ENCODE measurements around the gene DGCR2. TPM values are rescaled to one million over a fixed set of nuclear protein-coding genes. Genes with fewer than 3 reads are reported as not detected.
A peak's percentile ranks its signal among the peaks of the same experiment; 100 is the strongest.

The DGCR2 gene
- total RNA-seq, 1 donor = 43.4 TPM

- H3K27ac ChIP-seq (ENCODE audit: low read depth, low read length) = no peak overlapping the region
- no peak overlapping the region for H2AFZ ChIP-seq (ENCODE audit: low read length)
- no peak overlapping the region for H3K4me2 ChIP-seq (ENCODE audit: insufficient read depth, low read length)
- no peaks in the 10 kb centered on the region for H3K36me3 ChIP-seq (ENCODE audit: insufficient read depth, low read length)
- no peaks in the 10 kb centered on the region for H3K4me1 ChIP-seq (ENCODE audit: insufficient read depth, low read length)
- no peaks in the 10 kb centered on the region for H3K79me2 ChIP-seq (ENCODE audit: insufficient read depth, low read length)
- DNase-seq (ENCODE audit: insufficient read length, low spot score, missing footprints) = no peak
- no peaks in the 10 kb centered on the region for H4K20me1 ChIP-seq (ENCODE audit: insufficient read depth, low read length)
- no peak overlapping the region for H3K4me3 ChIP-seq (ENCODE audit: insufficient read depth, low read length)
- peaks cover 4% of the 10 kb centered on the region for H3K27me3 ChIP-seq (ENCODE audit: insufficient read depth, low read length)
- TF ChIP-seq CTCF (IDR thresholded peaks at IDR 0.05; ENCODE audit: extremely low read depth, low read depth, low read length) = no peak
- H3K9me3 ChIP-seq (ENCODE audit: low read depth, low read length) = no peaks in the 10 kb centered on the region
Observed at GRCh38 chr22:19022755-19023154, 99.5 kb downstream of the DGCR2 start.

- Histone ChIP-seq H2AFZ (ENCODE audit: low read length) (no peak overlapping the region), H3K79me2 (ENCODE audit: insufficient read depth, low read length) (no peaks in the 10 kb centered on the region), H3K27ac (ENCODE audit: low read depth, low read length) (no peak overlapping the region), H3K9me3 (ENCODE audit: low read depth, low read length) (no peaks in the 10 kb centered on the region), H3K27me3 (ENCODE audit: insufficient read depth, low read length) (peaks cover 4% of the 10 kb centered on the region), H3K4me2 (ENCODE audit: insufficient read depth, low read length) (no peak overlapping the region), H3K36me3 (ENCODE audit: insufficient read depth, low read length) (no peaks in the 10 kb centered on the region), H3K4me3 (ENCODE audit: insufficient read depth, low read length) (no peak overlapping the region), H4K20me1 (ENCODE audit: insufficient read depth, low read length) (no peaks in the 10 kb centered on the region), H3K4me1 (ENCODE audit: insufficient read depth, low read length) (no peaks in the 10 kb centered on the region)
- DNase-seq (ENCODE audit: insufficient read length, low spot score, missing footprints) = no peak
- TF ChIP-seq CTCF (IDR thresholded peaks at IDR 0.05; ENCODE audit: extremely low read depth, low read depth, low read length) = no peak
Observed at GRCh38 chr22:19019679-19020032, 102.6 kb downstream of the DGCR2 start.

- Histone ChIP-seq H3K9me3 (ENCODE audit: low read depth, low read length) (no peaks in the 10 kb centered on the region), H3K4me3 (ENCODE audit: insufficient read depth, low read length) (no peak overlapping the region), H3K4me1 (ENCODE audit: insufficient read depth, low read length) (no peaks in the 10 kb centered on the region), H3K27me3 (ENCODE audit: insufficient read depth, low read length) (peaks cover 4% of the 10 kb centered on the region), H3K27ac (ENCODE audit: low read depth, low read length) (no peak overlapping the region), H3K36me3 (ENCODE audit: insufficient read depth, low read length) (no peaks in the 10 kb centered on the region), H3K79me2 (ENCODE audit: insufficient read depth, low read length) (no peaks in the 10 kb centered on the region), H3K4me2 (ENCODE audit: insufficient read depth, low read length) (no peak overlapping the region), H4K20me1 (ENCODE audit: insufficient read depth, low read length) (no peaks in the 10 kb centered on the region), H2AFZ (ENCODE audit: low read length) (no peak overlapping the region)
- DNase-seq (ENCODE audit: insufficient read length, low spot score, missing footprints) = peak; percentile 69
- no peak for TF ChIP-seq CTCF (IDR thresholded peaks at IDR 0.05; ENCODE audit: extremely low read depth, low read depth, low read length)
Observed at GRCh38 chr22:19019029-19019678, 103.1 kb downstream of the DGCR2 start.

GRCh38 chr22:19018256-19018655 is 104.0 kb downstream of the DGCR2 start:
- Histone ChIP-seq H2AFZ (ENCODE audit: low read length) (no peak overlapping the region), H3K4me3 (ENCODE audit: insufficient read depth, low read length) (no peak overlapping the region), H3K27me3 (ENCODE audit: insufficient read depth, low read length) (peaks cover 4% of the 10 kb centered on the region), H3K4me2 (ENCODE audit: insufficient read depth, low read length) (no peak overlapping the region), H3K79me2 (ENCODE audit: insufficient read depth, low read length) (no peaks in the 10 kb centered on the region), H3K36me3 (ENCODE audit: insufficient read depth, low read length) (no peaks in the 10 kb centered on the region), H3K9me3 (ENCODE audit: low read depth, low read length) (no peaks in the 10 kb centered on the region), H4K20me1 (ENCODE audit: insufficient read depth, low read length) (no peaks in the 10 kb centered on the region), H3K27ac (ENCODE audit: low read depth, low read length) (no peak overlapping the region), H3K4me1 (ENCODE audit: insufficient read depth, low read length) (no peaks in the 10 kb centered on the region)
- no peak for DNase-seq (ENCODE audit: insufficient read length, low spot score, missing footprints)
- no peak for TF ChIP-seq CTCF (IDR thresholded peaks at IDR 0.05; ENCODE audit: extremely low read depth, low read depth, low read length)
